Activated naive CD8-positive, alpha-beta T cell treated with anti-CD3 and anti-CD28 coated beads, Interleukin-2, amount 10 ng/mL, durations not matched to agents 7 days and 5 days (primary cell): Measurements from ENCODE around the gene HOXD9. TPM values are rescaled to one million over a fixed set of nuclear protein-coding genes. Genes with fewer than 3 reads are reported as not detected.

Source experiments
- ATAC-seq: fragments of 150-1000 bp; cut with Tn5 transposase; one replicate; pipeline ENCODE4 v1.10.0; 2021; ENCODE audit warnings: low read depth, moderate library complexity
- POLR2A ChIA-PET: fragments of 350-600 bp; sonication (Branson Sonifier 250); formaldehyde crosslinking; loops from one replicate; lab custom pipeline; 2021; ENCODE audit warnings: antibody characterized with exemption; lab: Charles Lee
- DNase-seq: peaks from one replicate; pipeline ENCODE4 v3.0.0; 2021
- H3K27ac Mint-ChIP-seq: one replicate; pipeline ENCODE4 v1.8.0; 2022; ENCODE audit warnings: mild to moderate bottlenecking, mixed read lengths
- H3K27me3 Mint-ChIP-seq: one replicate; pipeline ENCODE4 v1.8.0; 2022; ENCODE audit warnings: mild to moderate bottlenecking, moderate library complexity, mixed read lengths
- H3K36me3 Mint-ChIP-seq: one replicate; pipeline ENCODE4 v1.8.0; 2021; ENCODE audit warnings: mild to moderate bottlenecking, mixed read lengths
- H3K4me1 Mint-ChIP-seq: one replicate; pipeline ENCODE4 v1.8.0; 2021; ENCODE audit warnings: mixed read lengths
- H3K4me3 Mint-ChIP-seq: one replicate; pipeline ENCODE4 v1.8.0; 2022; ENCODE audit warnings: mild to moderate bottlenecking, moderate library complexity, mixed read lengths
- H3K9me3 Mint-ChIP-seq: one replicate; pipeline ENCODE4 v1.8.0; 2021; ENCODE audit warnings: mixed read lengths
- total RNA-seq, 2 experiments: library from RNA; stranded (reverse); gene quantifications; one replicate each; pipeline ENCODE4 v1.2.3, GENCODE V29; 2021

The HOXD9 gene
- total RNA-seq, 2 experiments from 2014 or later: not detected

GRCh38 chr2:176133389-176133788 lies 10.9 kb downstream of the HOXD9 start:
- H3K4me3 Mint-ChIP-seq: no peak overlapping the region
- H3K27me3 Mint-ChIP-seq: peaks cover 85% of the 10 kb centered on the region
- H3K27ac Mint-ChIP-seq: no peak overlapping the region
- ATAC-seq (no peak), DNase-seq (no peak)
- peaks cover 24% of the 10 kb centered on the region for H3K4me1 Mint-ChIP-seq
- POLR2A ChIA-PET: no interaction called here
- H3K9me3 Mint-ChIP-seq: no peaks in the 10 kb centered on the region
- H3K36me3 Mint-ChIP-seq: peaks cover 3% of the 10 kb centered on the region

- DNase-seq: no peak
- H3K4me3 Mint-ChIP-seq: no peak overlapping the region
- no peaks in the 10 kb centered on the region for H3K9me3 Mint-ChIP-seq
- POLR2A ChIA-PET: no interaction called here
- peaks cover 24% of the 10 kb centered on the region for H3K4me1 Mint-ChIP-seq
- peaks cover 3% of the 10 kb centered on the region for H3K36me3 Mint-ChIP-seq
- no peak for ATAC-seq
- H3K27me3 Mint-ChIP-seq: peaks cover 85% of the 10 kb centered on the region
- no peak overlapping the region for H3K27ac Mint-ChIP-seq
Measured at GRCh38 chr2:176134035-176134434, 11.5 kb downstream of the HOXD9 start.

- POLR2A ChIA-PET: no interaction called here
- Mint-ChIP-seq H3K27ac (no peak overlapping the region), H3K36me3 (peaks cover 3% of the 10 kb centered on the region), H3K4me3 (no peak overlapping the region), H3K9me3 (no peaks in the 10 kb centered on the region), H3K27me3 (peaks cover 88% of the 10 kb centered on the region), H3K4me1 (peaks cover 30% of the 10 kb centered on the region)
- ATAC-seq: no peak
- DNase-seq: no peak
Measured at GRCh38 chr2:176135035-176135440, 12.5 kb downstream of the HOXD9 start.

- Mint-ChIP-seq H3K36me3 (peaks cover 3% of the 10 kb centered on the region), H3K9me3 (no peaks in the 10 kb centered on the region), H3K27ac (no peak overlapping the region), H3K4me3 (peak overlapping the region; percentile 32), H3K4me1 (peaks cover 24% of the 10 kb centered on the region), H3K27me3 (peaks cover 85% of the 10 kb centered on the region)
- no peak for ATAC-seq
- no peak for DNase-seq
- POLR2A ChIA-PET: no interaction called here
Measured at GRCh38 chr2:176136374-176137251, 14.1 kb downstream of the HOXD9 start.

GRCh38 chr2:176137252-176137580 lies 14.7 kb downstream of the HOXD9 start:
- H3K36me3 Mint-ChIP-seq: peaks cover 3% of the 10 kb centered on the region
- H3K27ac Mint-ChIP-seq: no peak overlapping the region
- peaks cover 24% of the 10 kb centered on the region for H3K4me1 Mint-ChIP-seq
- H3K9me3 Mint-ChIP-seq: no peaks in the 10 kb centered on the region
- DNase-seq (no peak), ATAC-seq (no peak)
- POLR2A ChIA-PET: no interaction called here
- H3K4me3 Mint-ChIP-seq: no peak overlapping the region
- H3K27me3 Mint-ChIP-seq: peaks cover 80% of the 10 kb centered on the region

- Mint-ChIP-seq H3K27me3 (peaks cover 76% of the 10 kb centered on the region), H3K27ac (no peak overlapping the region), H3K4me1 (peaks cover 21% of the 10 kb centered on the region), H3K36me3 (peaks cover 3% of the 10 kb centered on the region), H3K9me3 (no peaks in the 10 kb centered on the region), H3K4me3 (no peak overlapping the region)
- no peak for DNase-seq
- ATAC-seq: no peak
- POLR2A ChIA-PET: no interaction called here
Measured at GRCh38 chr2:176137906-176138305, 15.4 kb downstream of the HOXD9 start.

GRCh38 chr2:176138526-176138922 lies 16.0 kb downstream of the HOXD9 start:
- H3K27ac Mint-ChIP-seq: no peak overlapping the region
- peaks cover 75% of the 10 kb centered on the region for H3K27me3 Mint-ChIP-seq
- POLR2A ChIA-PET: no interaction called here
- no peak for DNase-seq
- H3K4me3 Mint-ChIP-seq: peak overlapping the region; percentile 53
- H3K36me3 Mint-ChIP-seq: peaks cover 3% of the 10 kb centered on the region
- peaks cover 21% of the 10 kb centered on the region for H3K4me1 Mint-ChIP-seq
- no peaks in the 10 kb centered on the region for H3K9me3 Mint-ChIP-seq
- ATAC-seq: no peak

- Mint-ChIP-seq H3K36me3 (peaks cover 3% of the 10 kb centered on the region), H3K27ac (no peak overlapping the region), H3K4me3 (peak overlapping the region; percentile 53), H3K27me3 (peaks cover 74% of the 10 kb centered on the region), H3K4me1 (peaks cover 21% of the 10 kb centered on the region), H3K9me3 (no peaks in the 10 kb centered on the region)
- DNase-seq: no peak
- ATAC-seq: no peak
- POLR2A ChIA-PET: no interaction called here
Measured at GRCh38 chr2:176138923-176139660, 16.6 kb downstream of the HOXD9 start.

GRCh38 chr2:176139661-176140512 lies 17.4 kb downstream of the HOXD9 start:
- DNase-seq (no peak), ATAC-seq (no peak)
- Mint-ChIP-seq H3K36me3 (peaks cover 3% of the 10 kb centered on the region), H3K27me3 (peaks cover 73% of the 10 kb centered on the region), H3K9me3 (no peaks in the 10 kb centered on the region), H3K27ac (peak overlapping the region; percentile 48), H3K4me1 (peaks cover 21% of the 10 kb centered on the region), H3K4me3 (peak overlapping the region; percentile 60)
- POLR2A ChIA-PET: interaction anchor here (0.6 to 1.0 kb wide), 2 partner anchors 315 to 502 kb away, joined by 3 to 4 read pairs; no protein-coding TSS in a partner anchor

- Mint-ChIP-seq H3K4me1 (peaks cover 17% of the 10 kb centered on the region), H3K27me3 (peaks cover 73% of the 10 kb centered on the region), H3K36me3 (peaks cover 1% of the 10 kb centered on the region), H3K27ac (peak overlapping the region; percentile 48), H3K4me3 (peak overlapping the region; percentile 60), H3K9me3 (no peaks in the 10 kb centered on the region)
- POLR2A ChIA-PET: interaction anchor here (0.6 to 1.0 kb wide), 3 partner anchors 314 to 502 kb away, joined by 3 to 4 read pairs (median 4); no protein-coding TSS in a partner anchor
- DNase-seq (peak; percentile 89), ATAC-seq (peak; percentile 94)
Measured at GRCh38 chr2:176140513-176141317, 18.2 kb downstream of the HOXD9 start.

- Mint-ChIP-seq H3K4me1 (peaks cover 12% of the 10 kb centered on the region), H3K27me3 (peaks cover 75% of the 10 kb centered on the region), H3K4me3 (no peak overlapping the region), H3K9me3 (no peaks in the 10 kb centered on the region), H3K27ac (no peak overlapping the region), H3K36me3 (no peaks in the 10 kb centered on the region)
- POLR2A ChIA-PET: no interaction called here
- DNase-seq (no peak), ATAC-seq (no peak)
Measured at GRCh38 chr2:176142281-176142680, 19.8 kb downstream of the HOXD9 start.

GRCh38 chr2:176145085-176145969 lies 22.8 kb downstream of the HOXD9 start:
- ATAC-seq: no peak
- Mint-ChIP-seq H3K4me3 (no peak overlapping the region), H3K27me3 (peaks cover 81% of the 10 kb centered on the region), H3K4me1 (peaks cover 4% of the 10 kb centered on the region), H3K9me3 (peaks cover 2% of the 10 kb centered on the region), H3K36me3 (no peaks in the 10 kb centered on the region), H3K27ac (no peak overlapping the region)
- POLR2A ChIA-PET: no interaction called here
- no peak for DNase-seq
